Measurements from ENCODE around the gene PRKCA. TPM values are rescaled to one million over a fixed set of nuclear protein-coding genes. Genes with fewer than 3 reads are reported as not detected.

Gene PRKCA
- total RNA-seq, 2 experiments from 2014 or later, result 78.4 to 79.7 TPM

- DNase-seq, result no peak
- Mint-ChIP-seq H3K27ac (peak overlapping the region; percentile 1), H3K27me3 (ENCODE audit: low read depth) (no peaks in the 10 kb centered on the region), H3K36me3 (ENCODE audit: low read depth) (peaks cover 2% of the 10 kb centered on the region), H3K9me3 (peaks cover 2% of the 10 kb centered on the region), H3K4me3 (no peak overlapping the region), H3K4me1 (ENCODE audit: low read depth) (peaks cover 72% of the 10 kb centered on the region)
- intact Hi-C loops (cut with micrococcal nuclease), result no loop called here
- CTCF ChIA-PET, result interaction anchor here (0.8 to 1.1 kb wide), 2 partner anchors 20 to 23 kb away, joined by 3 read pairs; no protein-coding TSS in a partner anchor
These were observed 110.6 kb downstream of the PRKCA start for GRCh38 chr17:66412857-66413558.

- H3K27me3 Mint-ChIP-seq (ENCODE audit: low read depth), result no peaks in the 10 kb centered on the region
- H3K27ac Mint-ChIP-seq, result no peak overlapping the region
- H3K4me1 Mint-ChIP-seq (ENCODE audit: low read depth), result peaks cover 71% of the 10 kb centered on the region
- DNase-seq, result no peak
- intact Hi-C loops (cut with micrococcal nuclease), result no loop called here
- H3K4me3 Mint-ChIP-seq, result no peak overlapping the region
- CTCF ChIA-PET, result interaction anchor here (0.8 to 1.1 kb wide), 3 partner anchors 13 to 23 kb away, joined by 3 read pairs; no protein-coding TSS in a partner anchor
- peaks cover 2% of the 10 kb centered on the region for H3K36me3 Mint-ChIP-seq (ENCODE audit: low read depth)
- H3K9me3 Mint-ChIP-seq, result peaks cover 2% of the 10 kb centered on the region
These were observed 111.4 kb downstream of the PRKCA start for GRCh38 chr17:66413559-66414520.

GRCh38 chr17:66414561-66415175 is 112.3 kb downstream of the PRKCA start:
- Mint-ChIP-seq H3K4me1 (ENCODE audit: low read depth) (peaks cover 70% of the 10 kb centered on the region), H3K4me3 (no peak overlapping the region), H3K27ac (no peak overlapping the region), H3K36me3 (ENCODE audit: low read depth) (peaks cover 2% of the 10 kb centered on the region), H3K27me3 (ENCODE audit: low read depth) (no peaks in the 10 kb centered on the region), H3K9me3 (peaks cover 2% of the 10 kb centered on the region)
- CTCF ChIA-PET, result interaction anchor here (0.5 to 1.5 kb wide), 5 partner anchors 11 to 152 kb away, joined by 3 to 5 read pairs (median 3); no protein-coding TSS in a partner anchor
- DNase-seq, result no peak
- intact Hi-C loops (cut with micrococcal nuclease), result loop anchor here (1.0 kb wide), 1 partner anchor 7 kb away; no protein-coding TSS in a partner anchor

GRCh38 chr17:66415366-66416206 is 113.2 kb downstream of the PRKCA start:
- Mint-ChIP-seq H3K4me1 (ENCODE audit: low read depth) (peaks cover 77% of the 10 kb centered on the region), H3K27ac (no peak overlapping the region), H3K4me3 (no peak overlapping the region), H3K27me3 (ENCODE audit: low read depth) (no peaks in the 10 kb centered on the region), H3K9me3 (peaks cover 2% of the 10 kb centered on the region), H3K36me3 (ENCODE audit: low read depth) (peaks cover 2% of the 10 kb centered on the region)
- DNase-seq, result no peak
- CTCF ChIA-PET, result interaction anchor here (0.5 to 1.5 kb wide), 6 partner anchors 11 to 151 kb away, joined by 3 to 5 read pairs (median 3); no protein-coding TSS in a partner anchor
- intact Hi-C loops (cut with micrococcal nuclease), result loop anchor here (1.0 kb wide), 1 partner anchor 8 kb away; no protein-coding TSS in a partner anchor

GRCh38 chr17:66416207-66416940 is 114.0 kb downstream of the PRKCA start:
- Mint-ChIP-seq H3K4me3 (no peak overlapping the region), H3K27me3 (ENCODE audit: low read depth) (no peaks in the 10 kb centered on the region), H3K27ac (no peak overlapping the region), H3K4me1 (ENCODE audit: low read depth) (peaks cover 79% of the 10 kb centered on the region), H3K9me3 (peaks cover 2% of the 10 kb centered on the region), H3K36me3 (ENCODE audit: low read depth) (peaks cover 2% of the 10 kb centered on the region)
- no peak for DNase-seq
- intact Hi-C loops (cut with micrococcal nuclease), result no loop called here
- CTCF ChIA-PET, result interaction anchor here (0.5 to 1.5 kb wide), 4 partner anchors 10 to 103 kb away, joined by 3 to 5 read pairs (median 3); no protein-coding TSS in a partner anchor

GRCh38 chr17:66417300-66417719 is 114.9 kb downstream of the PRKCA start:
- Mint-ChIP-seq H3K9me3 (peaks cover 2% of the 10 kb centered on the region), H3K4me3 (no peak overlapping the region), H3K36me3 (ENCODE audit: low read depth) (peaks cover 2% of the 10 kb centered on the region), H3K27ac (no peak overlapping the region), H3K4me1 (ENCODE audit: low read depth) (peaks cover 82% of the 10 kb centered on the region), H3K27me3 (ENCODE audit: low read depth) (no peaks in the 10 kb centered on the region)
- CTCF ChIA-PET, result interaction anchor here (0.6 kb wide), 1 partner anchor 14 kb away, joined by 3 read pairs; no protein-coding TSS in a partner anchor
- no peak for DNase-seq
- intact Hi-C loops (cut with micrococcal nuclease), result no loop called here

- Mint-ChIP-seq H3K27ac (no peak overlapping the region), H3K4me3 (no peak overlapping the region), H3K36me3 (ENCODE audit: low read depth) (no peaks in the 10 kb centered on the region), H3K4me1 (ENCODE audit: low read depth) (peaks cover 83% of the 10 kb centered on the region), H3K27me3 (ENCODE audit: low read depth) (no peaks in the 10 kb centered on the region), H3K9me3 (no peaks in the 10 kb centered on the region)
- intact Hi-C loops (cut with micrococcal nuclease), result no loop called here
- no peak for DNase-seq
- CTCF ChIA-PET, result interaction anchor here (1.1 to 1.4 kb wide), 4 partner anchors 16 to 161 kb away, joined by 3 to 5 read pairs (median 5); no protein-coding TSS in a partner anchor
These were observed 118.6 kb downstream of the PRKCA start for GRCh38 chr17:66420961-66421371.

GRCh38 chr17:66422186-66422585 is 119.8 kb downstream of the PRKCA start:
- Mint-ChIP-seq H3K4me1 (ENCODE audit: low read depth) (peaks cover 81% of the 10 kb centered on the region), H3K27ac (no peak overlapping the region), H3K4me3 (no peak overlapping the region), H3K9me3 (no peaks in the 10 kb centered on the region), H3K36me3 (ENCODE audit: low read depth) (no peaks in the 10 kb centered on the region), H3K27me3 (ENCODE audit: low read depth) (no peaks in the 10 kb centered on the region)
- DNase-seq, result no peak
- intact Hi-C loops (cut with micrococcal nuclease), result no loop called here
- CTCF ChIA-PET, result interaction anchor here (1.2 to 1.4 kb wide), 2 partner anchors 19 to 162 kb away, joined by 5 read pairs; no protein-coding TSS in a partner anchor

- H3K4me3 Mint-ChIP-seq, result no peak overlapping the region
- intact Hi-C loops (cut with micrococcal nuclease), result no loop called here
- H3K27ac Mint-ChIP-seq, result peak overlapping the region; percentile 4
These were observed 120.9 kb downstream of the PRKCA start for GRCh38 chr17:66423056-66423955.

More at GRCh38 chr17:66423056-66423955, 120.9 kb downstream of the PRKCA start:
- Mint-ChIP-seq H3K4me1 (ENCODE audit: low read depth) (peaks cover 82% of the 10 kb centered on the region), H3K27me3 (ENCODE audit: low read depth) (no peaks in the 10 kb centered on the region), H3K36me3 (ENCODE audit: low read depth) (no peaks in the 10 kb centered on the region), H3K9me3 (no peaks in the 10 kb centered on the region)
- DNase-seq, result no peak
- CTCF ChIA-PET, result interaction anchor here (0.6 to 1.6 kb wide), 8 partner anchors 45 to 224 kb away, joined by 3 to 4 read pairs (median 3); no protein-coding TSS in a partner anchor

Data from activated naive CD4-positive, alpha-beta T cell treated with anti-CD3 and anti-CD28 coated beads for 36 hours (primary cell).